ENCODE measurements around the gene UBE2R2. TPM values are rescaled to one million over a fixed set of nuclear protein-coding genes. Genes with fewer than 3 reads are reported as not detected.
A peak's percentile ranks its signal among the peaks of the same experiment; 100 is the strongest.
"Not testable (repeated sequence)": the region's sequence is repeated elsewhere in the genome, so short reads cannot be mapped to it uniquely, and the experiment has no call there.

The UBE2R2 gene
- polyA plus RNA-seq, 3 donors: 30.5 to 50.1 (median 37.2) TPM

- Mint-ChIP-seq H3K4me3 (peak overlapping the region; percentile 41 to 55), H3K36me3 (peaks cover 6 to 39% of the 10 kb centered on the region in 2 donors), H3K27ac (peak overlapping the region; percentile 88 to 97 (median 92)), H3K4me1 (peaks cover 30% of the 10 kb centered on the region)
- H3K27me3 ChIP-seq (ENCODE audit: control insufficient read depth in 2 of 2, insufficient read depth in 2 of 2, low read length in 2 of 2); H3K9me3 Mint-ChIP-seq; H3K27me3 Mint-ChIP-seq (ENCODE audit: low read depth in 3 of 3); H3K9ac ChIP-seq (ENCODE audit: insufficient read depth, low read length, poor library complexity, severe bottlenecking); H3K36me3 ChIP-seq (replicated peaks in 1 of 2; ENCODE audit: control insufficient read depth in 1 of 2, insufficient read depth in 2 of 2, low read length in 2 of 2); H2AFZ ChIP-seq (ENCODE audit: insufficient read depth, low read depth, low read length, poor library complexity, severe bottlenecking); intact Hi-C loops (cut with micrococcal nuclease); H3K9me3 ChIP-seq (replicated peaks in 1 of 2; ENCODE audit: control insufficient read depth in 1 of 2, insufficient read depth in 1 of 2, low read length in 2 of 2): not testable (repeated sequence)
- Histone ChIP-seq H3K27ac (ENCODE audit: low read depth in 1 of 2, low read length in 2 of 2) (peak overlapping the region; percentile 71 to 73), H3K4me2 (replicated peaks; ENCODE audit: extremely low read depth, low read length, poor library complexity, severe bottlenecking) (peak overlapping the region; percentile 44), H3K4me1 (ENCODE audit: control insufficient read depth in 1 of 2, insufficient read depth in 2 of 2, low read length in 2 of 2) (peaks cover 28 to 37% of the 10 kb centered on the region in 2 donors), H4K20me1 (ENCODE audit: insufficient read depth, low read length) (peaks cover 31% of the 10 kb centered on the region), H3K4me3 (replicated peaks in 1 of 3; ENCODE audit: low read depth in 2 of 3, low read length in 3 of 3) (peak overlapping the region in 1 of 3 experiments; percentile 38), H3K79me2 (ENCODE audit: insufficient read depth, low read length) (peaks cover 100% of the 10 kb centered on the region)
- peak; percentile 27 to 65 (median 37) for DNase-seq
- 100% methylated on average over 1 of the region's 17 CpGs for WGBS (ENCODE audit: insufficient coverage)
Observed at GRCh38 chr9:33829641-33830230, 12.8 kb downstream of the UBE2R2 start.

GRCh38 chr9:33835625-33836260 is 18.8 kb downstream of the UBE2R2 start:
- Histone ChIP-seq H3K79me2 (ENCODE audit: insufficient read depth, low read length) (peaks cover 95% of the 10 kb centered on the region), H3K36me3 (replicated peaks in 1 of 2; ENCODE audit: control insufficient read depth in 1 of 2, insufficient read depth in 2 of 2, low read length in 2 of 2) (no peaks in the 10 kb centered on the region), H4K20me1 (ENCODE audit: insufficient read depth, low read length) (no peaks in the 10 kb centered on the region), H3K27me3 (ENCODE audit: control insufficient read depth in 2 of 2, insufficient read depth in 2 of 2, low read length in 2 of 2) (no peaks in the 10 kb centered on the region), H3K4me2 (replicated peaks; ENCODE audit: extremely low read depth, low read length, poor library complexity, severe bottlenecking) (no peak overlapping the region), H3K4me1 (ENCODE audit: control insufficient read depth in 1 of 2, insufficient read depth in 2 of 2, low read length in 2 of 2) (peaks cover 48 to 64% of the 10 kb centered on the region in 2 donors), H3K9ac (ENCODE audit: insufficient read depth, low read length, poor library complexity, severe bottlenecking) (peak overlapping the region; percentile 35), H2AFZ (ENCODE audit: insufficient read depth, low read depth, low read length, poor library complexity, severe bottlenecking) (no peak overlapping the region), H3K27ac (ENCODE audit: low read depth in 1 of 2, low read length in 2 of 2) (peak overlapping the region; percentile 77 to 79), H3K9me3 (replicated peaks in 1 of 2; ENCODE audit: control insufficient read depth in 1 of 2, insufficient read depth in 1 of 2, low read length in 2 of 2) (no peaks in the 10 kb centered on the region), H3K4me3 (replicated peaks in 1 of 3; ENCODE audit: low read depth in 2 of 3, low read length in 3 of 3) (peak overlapping the region in 1 of 3 experiments; percentile 22)
- no peak for DNase-seq
- TF ChIP-seq CTCF (IDR thresholded peaks at IDR 0.05): no peak
- peaks cover 59% of the 10 kb centered on the region for H3K4me1 Mint-ChIP-seq
- H3K27me3 Mint-ChIP-seq (ENCODE audit: low read depth in 3 of 3): peaks cover 0 to 3% (median 0%) of the 10 kb centered on the region in 3 donors
- peaks cover 12 to 28% of the 10 kb centered on the region in 2 donors for H3K36me3 Mint-ChIP-seq
- no peaks in the 10 kb centered on the region for H3K9me3 Mint-ChIP-seq
- 82% methylated on average over 3 of the region's 11 CpGs for WGBS (ENCODE audit: insufficient coverage)
- peak overlapping the region in 1 of 2 donors; percentile 39 for H3K4me3 Mint-ChIP-seq
- H3K27ac Mint-ChIP-seq: peak overlapping the region; percentile 89 to 99 (median 97)
- intact Hi-C loops (cut with micrococcal nuclease): no loop called here

GRCh38 chr9:33836261-33836660 is 19.3 kb downstream of the UBE2R2 start:
- H3K27ac ChIP-seq (ENCODE audit: low read depth in 1 of 2, low read length in 2 of 2): peak overlapping the region; percentile 77 to 79
- H3K4me1 ChIP-seq (ENCODE audit: control insufficient read depth in 1 of 2, insufficient read depth in 2 of 2, low read length in 2 of 2): peaks cover 48 to 64% of the 10 kb centered on the region in 2 donors
- DNase-seq: peak; percentile 86 to 98 (median 91)
- H3K9ac ChIP-seq (ENCODE audit: insufficient read depth, low read length, poor library complexity, severe bottlenecking): peak overlapping the region; percentile 35
- intact Hi-C loops (cut with micrococcal nuclease); H3K9me3 Mint-ChIP-seq; H3K9me3 ChIP-seq (replicated peaks in 1 of 2; ENCODE audit: control insufficient read depth in 1 of 2, insufficient read depth in 1 of 2, low read length in 2 of 2); H3K27me3 Mint-ChIP-seq (ENCODE audit: low read depth in 3 of 3); H4K20me1 ChIP-seq (ENCODE audit: insufficient read depth, low read length); H2AFZ ChIP-seq (ENCODE audit: insufficient read depth, low read depth, low read length, poor library complexity, severe bottlenecking); H3K4me3 ChIP-seq (replicated peaks in 1 of 3; ENCODE audit: low read depth in 2 of 3, low read length in 3 of 3); H3K36me3 ChIP-seq (replicated peaks in 1 of 2; ENCODE audit: control insufficient read depth in 1 of 2, insufficient read depth in 2 of 2, low read length in 2 of 2); H3K27me3 ChIP-seq (ENCODE audit: control insufficient read depth in 2 of 2, insufficient read depth in 2 of 2, low read length in 2 of 2): not testable (repeated sequence)
- H3K4me2 ChIP-seq (replicated peaks; ENCODE audit: extremely low read depth, low read length, poor library complexity, severe bottlenecking): peak overlapping the region; percentile 16
- Mint-ChIP-seq H3K4me1 (peaks cover 60% of the 10 kb centered on the region), H3K36me3 (peaks cover 13 to 31% of the 10 kb centered on the region in 2 donors), H3K27ac (peak overlapping the region; percentile 95 to 99 (median 97)), H3K4me3 (peak overlapping the region; percentile 64 to 86)
- no CpG with 5 or more reads among the region's 2 CpGs for WGBS (ENCODE audit: insufficient coverage)
- peaks cover 95% of the 10 kb centered on the region for H3K79me2 ChIP-seq (ENCODE audit: insufficient read depth, low read length)

All from CD14-positive monocyte (primary cell).